AG04450 (cell line): ENCODE data around the gene COL7A1. TPM values are rescaled to one million over a fixed set of nuclear protein-coding genes. Genes with fewer than 3 reads are reported as not detected.

Experiments
- CTCF ChIA-PET: fragments of 300-600, 350-600 bp; formaldehyde crosslinking; extraction: SDS; loops from one replicate; lab custom pipeline; 2022; ENCODE audit warnings: antibody characterized with exemption, inconsistent platforms; lab: Charles Lee
- POLR2A ChIA-PET: fragments of 350-600 bp; formaldehyde crosslinking; extraction: SDS; loops from one replicate; lab custom pipeline; 2021; ENCODE audit warnings: antibody characterized with exemption, inconsistent platforms; lab: Yijun Ruan, JAX
- DNase-seq: peaks from one replicate; pipeline ENCODE4 v3.0.0-alpha.2; 2011; ENCODE audit warnings: low read depth, low spot score
- H3K27ac ChIP-seq: one replicate; pipeline ENCODE4 v1.5.1; 2012; ENCODE audit warnings: low read depth, low read length, control low read depth
- H3K27me3 ChIP-seq: one replicate; pipeline ENCODE4 v1.6.0; 2012; ENCODE audit warnings: low read length; ENCODE audit not compliant: control insufficient read depth, insufficient read depth
- H3K4me3 ChIP-seq: 2 replicates; pipeline ENCODE4 v1.5.1; 2011; ENCODE audit warnings: mild to moderate bottlenecking, low read depth, low read length, control low read depth
- H3K9me3 ChIP-seq: 2 replicates; pipeline ENCODE4 v1.5.1; 2012; ENCODE audit warnings: low read length; ENCODE audit not compliant: control insufficient read depth, insufficient read depth
- polyA plus RNA-seq: library from polyadenylated mRNA; depleted of rRNA; stranded (reverse); fragments of >200 nt; gene quantifications from 2 replicates; pipeline ENCODE4 v1.2.3, GENCODE V29; 2011
- TF ChIP-seq, protein P1 (sequence below): IDR thresholded peaks from 2 replicates; pipeline ENCODE4 v1.5.1; 2011; ENCODE audit warnings: low read depth, low read length, control low read depth, inconsistent platforms

COL7A1 gene
- polyA plus RNA-seq, 1 experiment: 19.8 TPM

DNA sequence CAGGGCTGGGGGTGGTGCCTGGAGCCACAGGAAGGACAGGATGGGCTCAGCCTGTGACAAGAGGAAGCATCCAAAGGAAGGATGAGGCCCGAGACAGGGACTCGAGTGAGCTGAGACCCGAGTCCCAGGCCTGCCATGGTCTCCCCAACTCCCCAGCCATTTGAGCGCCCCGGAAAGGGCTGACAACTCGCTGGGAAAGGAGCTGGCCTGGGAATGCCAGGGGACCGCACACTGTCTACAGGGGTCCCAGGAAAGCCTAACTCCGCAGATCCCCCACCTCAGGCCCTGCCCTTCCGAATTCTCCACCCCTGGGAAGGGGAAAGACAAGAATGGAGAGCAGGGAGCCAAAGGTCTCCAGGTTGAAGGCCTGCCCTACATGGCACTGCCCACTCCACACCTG lies 70.2 kb downstream of the COL7A1 start:
- no peak overlapping the region for H3K27ac ChIP-seq
- CTCF ChIA-PET: no interaction called here
- no peak overlapping the region for H3K4me3 ChIP-seq
- DNase-seq: no peak
- POLR2A ChIA-PET: no interaction called here
- TF ChIP-seq, protein P1, sequence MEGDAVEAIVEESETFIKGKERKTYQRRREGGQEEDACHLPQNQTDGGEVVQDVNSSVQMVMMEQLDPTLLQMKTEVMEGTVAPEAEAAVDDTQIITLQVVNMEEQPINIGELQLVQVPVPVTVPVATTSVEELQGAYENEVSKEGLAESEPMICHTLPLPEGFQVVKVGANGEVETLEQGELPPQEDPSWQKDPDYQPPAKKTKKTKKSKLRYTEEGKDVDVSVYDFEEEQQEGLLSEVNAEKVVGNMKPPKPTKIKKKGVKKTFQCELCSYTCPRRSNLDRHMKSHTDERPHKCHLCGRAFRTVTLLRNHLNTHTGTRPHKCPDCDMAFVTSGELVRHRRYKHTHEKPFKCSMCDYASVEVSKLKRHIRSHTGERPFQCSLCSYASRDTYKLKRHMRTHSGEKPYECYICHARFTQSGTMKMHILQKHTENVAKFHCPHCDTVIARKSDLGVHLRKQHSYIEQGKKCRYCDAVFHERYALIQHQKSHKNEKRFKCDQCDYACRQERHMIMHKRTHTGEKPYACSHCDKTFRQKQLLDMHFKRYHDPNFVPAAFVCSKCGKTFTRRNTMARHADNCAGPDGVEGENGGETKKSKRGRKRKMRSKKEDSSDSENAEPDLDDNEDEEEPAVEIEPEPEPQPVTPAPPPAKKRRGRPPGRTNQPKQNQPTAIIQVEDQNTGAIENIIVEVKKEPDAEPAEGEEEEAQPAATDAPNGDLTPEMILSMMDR: no peak
- H3K27me3 ChIP-seq: no peaks in the 10 kb centered on the region
- no peaks in the 10 kb centered on the region for H3K9me3 ChIP-seq

- POLR2A ChIA-PET: no interaction called here
- Histone ChIP-seq H3K27me3 (no peaks in the 10 kb centered on the region), H3K4me3 (no peak overlapping the region), H3K9me3 (no peaks in the 10 kb centered on the region), H3K27ac (no peak overlapping the region)
- DNase-seq: no peak
- TF ChIP-seq, protein P1: no peak
- CTCF ChIA-PET: no interaction called here
Observed at GRCh38 chr3:48521635-48522034, 73.5 kb downstream of the COL7A1 start.

DNA sequence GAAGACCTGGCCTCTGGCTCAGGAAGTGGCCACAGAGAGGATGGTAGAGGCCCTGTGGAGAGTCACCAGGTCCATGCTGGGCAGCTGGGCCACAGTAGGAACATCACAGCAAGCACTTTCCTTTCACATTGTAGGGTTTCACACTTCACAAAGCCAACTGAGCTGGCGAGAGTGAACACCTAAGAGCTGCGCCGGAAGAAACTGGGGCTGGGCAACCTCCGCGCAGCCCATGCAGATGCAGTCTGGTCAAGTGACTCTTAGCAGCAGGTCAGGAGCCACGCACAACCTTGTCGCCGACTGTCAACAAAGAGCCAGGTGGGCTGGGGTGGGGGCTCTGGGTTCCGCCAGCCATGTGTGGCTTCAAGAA lies 75.9 kb downstream of the COL7A1 start:
- no peaks in the 10 kb centered on the region for H3K27me3 ChIP-seq
- CTCF ChIA-PET: no interaction called here
- POLR2A ChIA-PET: no interaction called here
- no peak overlapping the region for H3K27ac ChIP-seq
- TF ChIP-seq, protein P1: no peak
- no peak overlapping the region for H3K4me3 ChIP-seq
- H3K9me3 ChIP-seq: no peaks in the 10 kb centered on the region
- DNase-seq: no peak

DNA sequence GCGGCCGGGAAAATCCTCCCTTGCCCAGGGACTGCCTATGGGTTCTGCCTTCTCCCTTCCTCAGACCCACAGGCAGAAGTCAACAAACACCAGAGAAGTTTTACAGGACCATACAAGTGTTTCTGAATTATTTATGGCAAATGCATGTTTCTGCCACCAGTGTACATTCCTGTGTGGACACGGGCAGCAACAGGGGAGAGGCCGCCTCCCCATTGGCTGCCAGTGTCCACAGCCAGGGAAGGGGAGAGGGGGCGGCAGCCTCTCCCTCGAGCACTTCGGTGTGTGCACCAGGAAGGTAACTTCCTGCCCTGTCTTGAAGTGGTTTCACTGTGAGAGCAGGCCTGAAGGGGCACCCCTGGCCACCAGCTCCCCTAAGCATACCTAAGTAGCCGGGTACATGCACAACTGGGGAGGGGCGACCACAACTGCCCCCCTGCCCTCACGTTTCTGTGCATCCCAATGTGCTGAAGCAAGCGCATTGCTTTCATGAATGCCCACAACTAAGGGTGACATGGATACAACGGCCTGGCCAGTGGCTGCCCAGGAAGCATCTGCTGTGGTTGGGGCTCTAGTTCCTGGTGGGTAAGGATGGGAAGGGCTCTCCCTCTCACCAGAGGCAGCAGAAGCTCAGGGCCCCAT lies 76.4 kb downstream of the COL7A1 start:
- Histone ChIP-seq H3K27ac (no peak overlapping the region), H3K9me3 (no peaks in the 10 kb centered on the region), H3K4me3 (no peak overlapping the region), H3K27me3 (no peaks in the 10 kb centered on the region)
- POLR2A ChIA-PET: no interaction called here
- no peak for DNase-seq
- TF ChIP-seq, protein P1: no peak
- CTCF ChIA-PET: no interaction called here

DNA sequence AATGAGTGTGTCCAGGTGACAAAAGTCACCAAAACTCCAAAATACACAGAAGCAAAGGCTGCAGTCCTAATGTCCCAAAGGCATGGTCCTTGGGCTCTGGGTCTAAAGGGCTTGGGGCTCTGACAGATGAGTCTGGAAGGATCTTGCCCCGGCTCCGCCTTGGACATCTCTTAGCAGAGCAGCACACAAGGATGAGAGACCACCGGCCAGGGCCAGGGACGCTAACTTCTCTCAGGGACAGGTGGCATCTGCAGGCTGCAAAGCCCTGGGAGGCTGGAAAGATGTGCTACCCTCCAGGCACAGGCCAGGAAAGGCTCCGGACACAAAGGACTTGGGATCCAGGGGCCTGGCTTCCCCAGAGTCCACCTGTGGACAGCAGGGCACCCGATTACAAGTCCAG lies 77.1 kb downstream of the COL7A1 start:
- no peak for DNase-seq
- ChIA-PET POLR2A (no interaction called here), CTCF (no interaction called here)
- TF ChIP-seq, protein P1: no peak
- no peaks in the 10 kb centered on the region for H3K9me3 ChIP-seq
- H3K4me3 ChIP-seq: no peak overlapping the region
- no peak overlapping the region for H3K27ac ChIP-seq
- no peaks in the 10 kb centered on the region for H3K27me3 ChIP-seq
